Measurements from ENCODE around the gene TANGO2.

Gene TANGO2

GRCh38 chr22:20107471-20107901 is 86.6 kb downstream of the TANGO2 start:
- no peak for DNase-seq (ENCODE audit: low read depth in 2 of 2)

GRCh38 chr22:20107951-20108756 is 87.2 kb downstream of the TANGO2 start:
- no peak for DNase-seq (ENCODE audit: low read depth in 2 of 2)

GRCh38 chr22:20108757-20109230 is 87.9 kb downstream of the TANGO2 start:
- no peak for DNase-seq (ENCODE audit: low read depth in 2 of 2)

- DNase-seq (ENCODE audit: low read depth in 2 of 2), result no peak
Measured at GRCh38 chr22:20109411-20110358, 88.8 kb downstream of the TANGO2 start.

- DNase-seq (ENCODE audit: low read depth in 2 of 2), result no peak
Measured at GRCh38 chr22:20110359-20110985, 89.6 kb downstream of the TANGO2 start.

- no peak for DNase-seq (ENCODE audit: low read depth in 2 of 2)
Measured at GRCh38 chr22:20111045-20111688, 90.3 kb downstream of the TANGO2 start.

GRCh38 chr22:20111689-20112622 is 91.0 kb downstream of the TANGO2 start:
- no peak for DNase-seq (ENCODE audit: low read depth in 2 of 2)

- no peak for DNase-seq (ENCODE audit: low read depth in 2 of 2)
Measured at GRCh38 chr22:20112623-20113511, 92.0 kb downstream of the TANGO2 start.

GRCh38 chr22:20113551-20114310 is 92.8 kb downstream of the TANGO2 start:
- no peak for DNase-seq (ENCODE audit: low read depth in 2 of 2)

GRCh38 chr22:20114506-20115475 is 93.9 kb downstream of the TANGO2 start:
- DNase-seq (ENCODE audit: low read depth in 2 of 2), result no peak

- no peak for DNase-seq (ENCODE audit: low read depth in 2 of 2)
Measured at GRCh38 chr22:20115691-20116375, 94.9 kb downstream of the TANGO2 start, which contains the start of gene RANBP1. Gene RANBP1, plus strand, starts transcription at chr22:20116104. Its CDS starts 81 bp downstream, at chr22:20116185.

GRCh38 chr22:20116376-20116950 is 95.6 kb downstream of the TANGO2 start:
- DNase-seq (ENCODE audit: low read depth in 2 of 2), result no peak

All from stimulated activated CD8-positive, alpha-beta memory T cell treated with anti-CD3 and anti-CD28 coated beads, Interleukin-2, amount 100 ng/mL, for 1 hour (primary cell).